Neuronal stem cell (in vitro differentiated cells): ENCODE results near the gene COX7A2.

Experiments used
- DNase-seq: peaks from one replicate; pipeline ENCODE4 v3.0.0-alpha.2; 2013; ENCODE audit warnings: low spot score
- H2AFZ ChIP-seq: one replicate; pipeline ENCODE4 v1.6.1; 2013; ENCODE audit warnings: mild to moderate bottlenecking, low read length, inconsistent platforms
- H2AK5ac ChIP-seq: 2 replicates; pipeline ENCODE4 v1.6.1; 2013; ENCODE audit warnings: low read depth, mild to moderate bottlenecking, inconsistent platforms, low read length, moderate library complexity, mixed read lengths
- H2BK120ac ChIP-seq: 2 replicates; pipeline ENCODE4 v1.6.1; 2013; ENCODE audit warnings: low read depth, mild to moderate bottlenecking, inconsistent platforms, low read length, moderate library complexity, mixed read lengths
- H2BK12ac ChIP-seq: one replicate; pipeline ENCODE4 v1.6.1; 2013; ENCODE audit warnings: low read length, inconsistent platforms
- H2BK15ac ChIP-seq: 2 replicates; pipeline ENCODE4 v1.6.1; 2013; ENCODE audit warnings: mild to moderate bottlenecking, low read length, inconsistent platforms, mixed read lengths
- H2BK5ac ChIP-seq: one replicate; pipeline ENCODE4 v1.6.1; 2013; ENCODE audit warnings: inconsistent platforms, mild to moderate bottlenecking, low read length, moderate library complexity
- H3K14ac ChIP-seq: one replicate; pipeline ENCODE4 v1.6.1; 2013; ENCODE audit warnings: low read length, inconsistent platforms
- H3K18ac ChIP-seq: 2 replicates; pipeline ENCODE4 v1.6.1; 2013; ENCODE audit warnings: low read length, inconsistent platforms
- H3K23ac ChIP-seq: 2 replicates; pipeline ENCODE4 v1.6.1; 2013; ENCODE audit warnings: low read depth, mild to moderate bottlenecking, mixed read lengths, low read length, inconsistent platforms; ENCODE audit not compliant: poor library complexity
- H3K27ac ChIP-seq: replicated peaks from 3 replicates; pipeline ENCODE4 v1.5.1; 2013; ENCODE audit warnings: low read length, inconsistent platforms
- H3K27me3 ChIP-seq, 3 experiments: 2 replicates each; pipeline ENCODE4 v1.6.1; 2013; ENCODE audit warnings: low read length in 3 of 3, mild to moderate bottlenecking in 2 of 3, inconsistent platforms in 1 of 3, low read depth in 1 of 3, mixed read lengths in 1 of 3, moderate library complexity in 1 of 3; ENCODE audit not compliant: control insufficient read depth in 3 of 3, insufficient read depth in 3 of 3
- H3K36me3 ChIP-seq, 2 donors: replicated peaks in 1 of 2; 2 replicates each; pipeline ENCODE4 v1.6.1; 2013; ENCODE audit warnings: low read length in 2 of 2; ENCODE audit not compliant: control insufficient read depth in 2 of 2, insufficient read depth in 2 of 2
- H3K4ac ChIP-seq: 2 replicates; pipeline ENCODE4 v1.6.1; 2013; ENCODE audit warnings: inconsistent platforms, mild to moderate bottlenecking, low read length, moderate library complexity
- H3K4me1 ChIP-seq, 2 donors: 1 replicate in 1 of 2; 2 replicates in 1 of 2; pipeline ENCODE4 v1.6.1; 2013; ENCODE audit warnings: low read length in 2 of 2, low read depth in 1 of 2; ENCODE audit not compliant: control insufficient read depth in 2 of 2, insufficient read depth in 1 of 2
- H3K4me2 ChIP-seq: one replicate; pipeline ENCODE4 v1.6.1; 2013; ENCODE audit warnings: mild to moderate bottlenecking, low read length, inconsistent platforms; ENCODE audit not compliant: insufficient read depth, poor library complexity, severe bottlenecking
- H3K4me3 ChIP-seq, 2 donors: 2 replicates each; pipeline ENCODE4 v1.5.1; 2013; ENCODE audit warnings: low read length in 2 of 2, mild to moderate bottlenecking in 2 of 2, inconsistent platforms in 1 of 2, moderate library complexity in 1 of 2
- H3K79me1 ChIP-seq: one replicate; pipeline ENCODE4 v1.6.1; 2013; ENCODE audit warnings: low read depth, mild to moderate bottlenecking, inconsistent platforms, low read length, moderate library complexity
- H3K9ac ChIP-seq: one replicate; pipeline ENCODE4 v1.6.1; 2013; ENCODE audit warnings: mild to moderate bottlenecking, low read depth, low read length, inconsistent platforms; ENCODE audit not compliant: poor library complexity
- H3K9me3 ChIP-seq, 2 donors: replicated peaks in 1 of 2; 2 replicates each; pipeline versions ENCODE3 to v1.6.1; 2013; ENCODE audit warnings: low read length in 2 of 2, mild to moderate bottlenecking in 2 of 2, inconsistent platforms in 1 of 2, low read depth in 1 of 2, mixed read lengths in 1 of 2, moderate library complexity in 1 of 2; ENCODE audit not compliant: control insufficient read depth in 2 of 2, insufficient read depth in 1 of 2
- H4K8ac ChIP-seq: one replicate; pipeline ENCODE4 v1.6.1; 2013; ENCODE audit warnings: low read depth, mild to moderate bottlenecking, inconsistent platforms, low read length, moderate library complexity
- H4K91ac ChIP-seq: one replicate; pipeline ENCODE4 v1.6.1; 2013; ENCODE audit warnings: low read length, low read depth, mild to moderate bottlenecking, inconsistent platforms; ENCODE audit not compliant: poor library complexity
- WGBS, 2 donors: extraction: QIAGEN DNeasy Blood & Tissue Kit; methylation state at CpG; one replicate each; pipeline ENCODE4 v1.1.7; 2013; ENCODE audit warnings: missing lambda C conversion rate in 2 of 2, mixed read lengths in 1 of 2; ENCODE audit not compliant: insufficient read length in 2 of 2, insufficient replicate concordance in 1 of 2; ENCODE audit errors: extremely low coverage in 2 of 2; 5-methylcytosine and 5-hydroxymethylcytosine counted together

Gene COX7A2

GRCh38 chr6:75262716-75263400 lies 19.3 kb upstream of the COX7A2 start:
- H4K8ac ChIP-seq, result no peak overlapping the region
- WGBS, 2 donors, result no CpG with 5 or more reads among the region's 4 CpGs
- H3K23ac ChIP-seq, result no peak overlapping the region
- no peak for DNase-seq
- H2BK120ac ChIP-seq, result no peak overlapping the region
- no peaks in the 10 kb centered on the region for H3K27me3 ChIP-seq
- no peak overlapping the region for H4K91ac ChIP-seq
- H3K14ac ChIP-seq, result no peak overlapping the region
- no peak overlapping the region for H3K18ac ChIP-seq
- H2BK12ac ChIP-seq, result no peak overlapping the region
- no peak overlapping the region for H2AFZ ChIP-seq
- no peak overlapping the region for H3K27ac ChIP-seq
- no peak overlapping the region for H2BK15ac ChIP-seq
- H3K4me1 ChIP-seq, result no peaks in the 10 kb centered on the region
- H3K9ac ChIP-seq, result no peak overlapping the region
- H3K4ac ChIP-seq, result no peak overlapping the region
- H3K9me3 ChIP-seq, result no peaks in the 10 kb centered on the region
- no peaks in the 10 kb centered on the region for H3K79me1 ChIP-seq
- H3K36me3 ChIP-seq, result peaks cover 4 to 73% of the 10 kb centered on the region in 2 donors
- no peak overlapping the region for H3K4me3 ChIP-seq
- no peak overlapping the region for H2BK5ac ChIP-seq
- H3K4me2 ChIP-seq, result no peak overlapping the region
- H2AK5ac ChIP-seq, result no peak overlapping the region

DNA sequence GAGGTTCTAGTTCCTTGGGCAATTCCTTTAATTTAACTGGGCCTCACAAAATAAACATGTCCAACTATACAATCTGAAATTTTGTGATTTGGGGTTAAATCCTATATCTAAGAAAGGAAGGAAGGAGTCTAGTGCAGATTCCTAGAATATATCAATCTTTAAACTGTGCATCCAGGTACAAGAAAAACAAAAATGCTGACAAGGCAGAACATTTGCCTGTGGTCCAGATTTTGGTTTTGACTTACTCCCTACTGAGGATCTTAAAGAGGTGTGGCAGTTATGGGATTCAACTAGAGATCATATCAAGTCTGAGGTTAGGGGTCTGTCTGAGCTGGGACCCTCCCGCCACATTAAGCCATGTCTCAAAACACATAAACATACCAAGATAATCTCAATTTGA lies 17.7 kb upstream of the COX7A2 start:
- Histone ChIP-seq H2BK15ac (no peak overlapping the region), H3K9me3 (no peaks in the 10 kb centered on the region), H3K79me1 (no peaks in the 10 kb centered on the region), H3K9ac (no peak overlapping the region), H4K8ac (no peak overlapping the region), H2AFZ (no peak overlapping the region), H3K14ac (no peak overlapping the region), H3K4ac (no peak overlapping the region), H4K91ac (no peak overlapping the region), H3K4me2 (no peak overlapping the region), H3K4me1 (no peaks in the 10 kb centered on the region), H3K27ac (no peak overlapping the region), H2BK5ac (no peak overlapping the region), H3K18ac (no peak overlapping the region), H3K27me3 (no peaks in the 10 kb centered on the region), H3K36me3 (peaks cover 4 to 81% of the 10 kb centered on the region in 2 donors), H2AK5ac (no peak overlapping the region), H3K4me3 (no peak overlapping the region), H2BK120ac (no peak overlapping the region), H2BK12ac (no peak overlapping the region), H3K23ac (no peak overlapping the region)
- DNase-seq, result no peak
- WGBS, 2 donors, result no CpG with 5 or more reads among the region's 1 CpG

- Histone ChIP-seq H3K23ac (no peak overlapping the region), H2BK15ac (no peak overlapping the region), H2AK5ac (no peak overlapping the region), H3K79me1 (no peaks in the 10 kb centered on the region), H3K36me3 (peaks cover 4 to 86% of the 10 kb centered on the region in 2 donors), H3K27ac (no peak overlapping the region), H3K4me2 (no peak overlapping the region), H3K4me3 (no peak overlapping the region), H2BK5ac (no peak overlapping the region), H3K27me3 (no peaks in the 10 kb centered on the region), H2AFZ (no peak overlapping the region), H4K8ac (no peak overlapping the region), H4K91ac (no peak overlapping the region), H2BK120ac (no peak overlapping the region), H3K9ac (no peak overlapping the region), H2BK12ac (no peak overlapping the region), H3K4me1 (no peaks in the 10 kb centered on the region), H3K4ac (no peak overlapping the region), H3K18ac (no peak overlapping the region), H3K14ac (no peak overlapping the region), H3K9me3 (no peaks in the 10 kb centered on the region)
- no CpG with 5 or more reads among the region's 1 CpG for WGBS, 2 donors
- DNase-seq, result no peak
Measured at GRCh38 chr6:75257343-75258087, 13.9 kb upstream of the COX7A2 start.

DNA sequence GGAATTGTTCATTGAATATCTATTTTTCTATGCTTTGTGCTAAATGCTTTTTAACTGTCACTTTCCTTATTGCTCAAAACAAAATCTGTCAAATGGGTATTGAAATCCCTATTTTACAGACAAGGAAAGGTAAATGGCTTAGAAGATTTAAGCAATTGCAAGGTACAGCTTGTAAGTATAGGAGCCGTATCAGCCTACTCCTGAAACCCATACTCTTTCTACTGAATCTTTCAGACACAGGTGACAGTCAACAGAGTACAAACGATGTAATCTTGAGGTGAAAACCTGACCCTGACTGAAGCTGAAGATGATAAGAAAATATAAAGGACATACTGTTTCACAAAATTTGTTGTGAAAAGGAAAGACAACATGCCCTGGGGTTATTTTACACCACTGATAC lies 7.0 kb upstream of the COX7A2 start:
- Histone ChIP-seq H3K27ac (no peak overlapping the region), H4K8ac (no peak overlapping the region), H3K18ac (no peak overlapping the region), H2BK5ac (no peak overlapping the region), H4K91ac (no peak overlapping the region), H2BK15ac (no peak overlapping the region), H3K23ac (no peak overlapping the region), H2AK5ac (no peak overlapping the region), H2BK12ac (no peak overlapping the region), H3K4ac (no peak overlapping the region), H3K27me3 (no peaks in the 10 kb centered on the region), H2AFZ (no peak overlapping the region), H3K14ac (no peak overlapping the region), H3K79me1 (no peaks in the 10 kb centered on the region), H3K9me3 (no peaks in the 10 kb centered on the region), H3K36me3 (peaks cover 0 to 31% of the 10 kb centered on the region in 2 donors), H3K4me3 (no peak overlapping the region), H3K4me2 (no peak overlapping the region), H3K4me1 (no peaks in the 10 kb centered on the region), H3K9ac (no peak overlapping the region), H2BK120ac (no peak overlapping the region)
- no CpG with 5 or more reads among the region's 2 CpGs for WGBS, 2 donors
- no peak for DNase-seq
